Neuronal stem cell (in vitro differentiated cells): ENCODE results near the gene C16orf95.

ENCODE experiments used
- DNase-seq: peaks from one replicate; pipeline ENCODE4 v3.0.0-alpha.2; 2013; ENCODE audit warnings: low spot score
- H2AFZ ChIP-seq: one replicate; pipeline ENCODE4 v1.6.1; 2013; ENCODE audit warnings: mild to moderate bottlenecking, low read length, inconsistent platforms
- H2AK5ac ChIP-seq: 2 replicates; pipeline ENCODE4 v1.6.1; 2013; ENCODE audit warnings: low read depth, mild to moderate bottlenecking, inconsistent platforms, low read length, moderate library complexity, mixed read lengths
- H2BK120ac ChIP-seq: 2 replicates; pipeline ENCODE4 v1.6.1; 2013; ENCODE audit warnings: low read depth, mild to moderate bottlenecking, inconsistent platforms, low read length, moderate library complexity, mixed read lengths
- H2BK12ac ChIP-seq: one replicate; pipeline ENCODE4 v1.6.1; 2013; ENCODE audit warnings: low read length, inconsistent platforms
- H2BK15ac ChIP-seq: 2 replicates; pipeline ENCODE4 v1.6.1; 2013; ENCODE audit warnings: mild to moderate bottlenecking, low read length, inconsistent platforms, mixed read lengths
- H2BK5ac ChIP-seq: one replicate; pipeline ENCODE4 v1.6.1; 2013; ENCODE audit warnings: inconsistent platforms, mild to moderate bottlenecking, low read length, moderate library complexity
- H3K14ac ChIP-seq: one replicate; pipeline ENCODE4 v1.6.1; 2013; ENCODE audit warnings: low read length, inconsistent platforms
- H3K18ac ChIP-seq: 2 replicates; pipeline ENCODE4 v1.6.1; 2013; ENCODE audit warnings: low read length, inconsistent platforms
- H3K23ac ChIP-seq: 2 replicates; pipeline ENCODE4 v1.6.1; 2013; ENCODE audit warnings: low read depth, mild to moderate bottlenecking, mixed read lengths, low read length, inconsistent platforms; ENCODE audit not compliant: poor library complexity
- H3K27ac ChIP-seq: replicated peaks from 3 replicates; pipeline ENCODE4 v1.5.1; 2013; ENCODE audit warnings: low read length, inconsistent platforms
- H3K27me3 ChIP-seq, 3 experiments: 2 replicates each; pipeline ENCODE4 v1.6.1; 2013; ENCODE audit warnings: low read length in 3 of 3, mild to moderate bottlenecking in 2 of 3, inconsistent platforms in 1 of 3, low read depth in 1 of 3, mixed read lengths in 1 of 3, moderate library complexity in 1 of 3; ENCODE audit not compliant: control insufficient read depth in 3 of 3, insufficient read depth in 3 of 3
- H3K36me3 ChIP-seq, 2 donors: replicated peaks in 1 of 2; 2 replicates each; pipeline ENCODE4 v1.6.1; 2013; ENCODE audit warnings: low read length in 2 of 2; ENCODE audit not compliant: control insufficient read depth in 2 of 2, insufficient read depth in 2 of 2
- H3K4ac ChIP-seq: 2 replicates; pipeline ENCODE4 v1.6.1; 2013; ENCODE audit warnings: inconsistent platforms, mild to moderate bottlenecking, low read length, moderate library complexity
- H3K4me1 ChIP-seq, 2 donors: 1 replicate in 1 of 2; 2 replicates in 1 of 2; pipeline ENCODE4 v1.6.1; 2013; ENCODE audit warnings: low read length in 2 of 2, low read depth in 1 of 2; ENCODE audit not compliant: control insufficient read depth in 2 of 2, insufficient read depth in 1 of 2
- H3K4me2 ChIP-seq: one replicate; pipeline ENCODE4 v1.6.1; 2013; ENCODE audit warnings: mild to moderate bottlenecking, low read length, inconsistent platforms; ENCODE audit not compliant: insufficient read depth, poor library complexity, severe bottlenecking
- H3K4me3 ChIP-seq, 2 donors: 2 replicates each; pipeline ENCODE4 v1.5.1; 2013; ENCODE audit warnings: low read length in 2 of 2, mild to moderate bottlenecking in 2 of 2, inconsistent platforms in 1 of 2, moderate library complexity in 1 of 2
- H3K79me1 ChIP-seq: one replicate; pipeline ENCODE4 v1.6.1; 2013; ENCODE audit warnings: low read depth, mild to moderate bottlenecking, inconsistent platforms, low read length, moderate library complexity
- H3K9ac ChIP-seq: one replicate; pipeline ENCODE4 v1.6.1; 2013; ENCODE audit warnings: mild to moderate bottlenecking, low read depth, low read length, inconsistent platforms; ENCODE audit not compliant: poor library complexity
- H3K9me3 ChIP-seq, 2 donors: replicated peaks in 1 of 2; 2 replicates each; pipeline versions ENCODE3 to v1.6.1; 2013; ENCODE audit warnings: low read length in 2 of 2, mild to moderate bottlenecking in 2 of 2, inconsistent platforms in 1 of 2, low read depth in 1 of 2, mixed read lengths in 1 of 2, moderate library complexity in 1 of 2; ENCODE audit not compliant: control insufficient read depth in 2 of 2, insufficient read depth in 1 of 2
- H4K8ac ChIP-seq: one replicate; pipeline ENCODE4 v1.6.1; 2013; ENCODE audit warnings: low read depth, mild to moderate bottlenecking, inconsistent platforms, low read length, moderate library complexity
- H4K91ac ChIP-seq: one replicate; pipeline ENCODE4 v1.6.1; 2013; ENCODE audit warnings: low read length, low read depth, mild to moderate bottlenecking, inconsistent platforms; ENCODE audit not compliant: poor library complexity
- WGBS, 2 donors: extraction: QIAGEN DNeasy Blood & Tissue Kit; methylation state at CpG; one replicate each; pipeline ENCODE4 v1.1.7; 2013; ENCODE audit warnings: missing lambda C conversion rate in 2 of 2, mixed read lengths in 1 of 2; ENCODE audit not compliant: insufficient read length in 2 of 2, insufficient replicate concordance in 1 of 2; ENCODE audit errors: extremely low coverage in 2 of 2; 5-methylcytosine and 5-hydroxymethylcytosine counted together

The C16orf95 gene

DNA sequence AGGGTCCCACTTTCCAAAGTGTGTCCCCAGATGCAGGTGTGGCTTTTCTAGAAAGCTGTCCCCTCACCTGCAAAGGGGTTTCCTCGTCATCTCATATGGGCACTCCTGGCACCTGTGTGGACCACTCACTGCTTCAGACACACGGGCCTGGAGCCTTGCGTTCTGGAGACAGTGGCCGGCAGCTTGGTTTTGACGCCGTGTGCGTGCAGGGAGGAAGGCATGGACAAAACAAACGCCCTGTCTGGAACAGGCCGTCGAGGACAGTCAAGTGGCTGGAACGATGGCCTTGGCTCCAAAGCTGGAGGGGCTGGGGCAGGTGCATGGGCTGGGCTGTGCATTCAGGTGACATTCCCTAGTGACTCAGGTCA is 13.0 kb upstream of the C16orf95 start:
- H3K14ac ChIP-seq: no peak overlapping the region
- H3K79me1 ChIP-seq: peaks cover 2% of the 10 kb centered on the region
- H2BK120ac ChIP-seq: no peak overlapping the region
- WGBS, 2 donors: no CpG with 5 or more reads among the region's 11 CpGs
- H3K4me3 ChIP-seq: no peak overlapping the region
- H3K4me2 ChIP-seq: no peak overlapping the region
- H3K4me1 ChIP-seq: no peaks in the 10 kb centered on the region
- H2BK15ac ChIP-seq: no peak overlapping the region
- no peaks in the 10 kb centered on the region for H3K9me3 ChIP-seq
- no peak overlapping the region for H2AFZ ChIP-seq
- no peak overlapping the region for H4K91ac ChIP-seq
- no peak overlapping the region for H2BK12ac ChIP-seq
- H3K23ac ChIP-seq: no peak overlapping the region
- H3K9ac ChIP-seq: no peak overlapping the region
- H4K8ac ChIP-seq: no peak overlapping the region
- no peak overlapping the region for H2AK5ac ChIP-seq
- H2BK5ac ChIP-seq: no peak overlapping the region
- H3K27me3 ChIP-seq: no peaks in the 10 kb centered on the region
- no peak for DNase-seq
- no peak overlapping the region for H3K18ac ChIP-seq
- H3K36me3 ChIP-seq: peaks cover 22 to 59% of the 10 kb centered on the region in 2 donors
- H3K4ac ChIP-seq: no peak overlapping the region
- H3K27ac ChIP-seq: no peak overlapping the region

DNA sequence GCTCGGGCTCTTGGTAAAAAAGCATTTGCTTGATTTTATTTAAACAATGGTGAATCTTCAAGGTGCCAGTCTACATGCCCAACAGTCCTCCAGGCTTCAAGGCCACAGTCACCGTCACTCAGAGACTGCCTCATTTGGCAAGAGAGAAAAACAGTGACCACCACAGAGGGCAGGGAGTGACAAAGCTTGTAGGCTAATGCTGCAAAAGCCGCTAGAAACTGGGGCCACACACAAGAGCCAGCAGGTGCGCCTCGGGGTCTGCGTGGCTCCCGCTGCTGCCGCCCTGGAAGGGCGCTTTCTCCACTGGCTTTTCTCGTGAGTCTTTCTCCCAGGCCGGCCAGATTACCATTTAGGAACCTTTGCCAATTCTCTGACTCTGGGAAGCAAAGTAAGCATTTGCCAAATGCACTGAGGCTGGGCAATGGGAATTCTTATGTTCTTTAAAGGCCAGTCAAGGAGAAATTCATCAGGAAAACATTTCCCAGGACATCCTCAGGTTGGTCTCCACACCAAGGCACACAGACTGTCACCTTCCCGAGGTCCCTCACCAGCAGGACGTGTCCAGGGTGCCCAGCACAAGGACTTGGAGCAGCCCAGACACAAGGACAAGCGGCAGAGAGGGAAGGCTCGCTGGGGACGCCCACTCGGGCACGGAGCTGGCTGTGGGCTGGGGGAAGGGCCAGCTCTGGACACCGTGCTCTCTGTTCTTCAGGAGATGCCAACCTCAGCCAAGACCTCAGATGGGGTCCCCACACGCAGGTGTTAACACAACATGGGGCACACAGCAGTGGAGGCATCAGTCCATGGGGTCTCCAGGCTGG is 12.5 kb upstream of the C16orf95 start:
- Histone ChIP-seq H3K9me3 (no peaks in the 10 kb centered on the region), H3K27ac (no peak overlapping the region), H4K8ac (no peak overlapping the region), H3K18ac (no peak overlapping the region), H2AK5ac (no peak overlapping the region), H2BK12ac (no peak overlapping the region), H2BK15ac (no peak overlapping the region), H3K9ac (no peak overlapping the region), H3K79me1 (peaks cover 2% of the 10 kb centered on the region), H2BK120ac (no peak overlapping the region), H3K27me3 (no peaks in the 10 kb centered on the region), H3K23ac (peak overlapping the region; percentile 27), H3K4me2 (no peak overlapping the region), H2AFZ (no peak overlapping the region), H4K91ac (no peak overlapping the region), H3K4me1 (peaks cover 0 to 3% of the 10 kb centered on the region in 2 donors), H3K36me3 (peaks cover 20 to 53% of the 10 kb centered on the region in 2 donors), H3K4me3 (no peak overlapping the region), H2BK5ac (no peak overlapping the region), H3K14ac (no peak overlapping the region), H3K4ac (no peak overlapping the region)
- no peak for DNase-seq
- WGBS, 2 donors: no CpG with 5 or more reads among the region's 20 CpGs

DNA sequence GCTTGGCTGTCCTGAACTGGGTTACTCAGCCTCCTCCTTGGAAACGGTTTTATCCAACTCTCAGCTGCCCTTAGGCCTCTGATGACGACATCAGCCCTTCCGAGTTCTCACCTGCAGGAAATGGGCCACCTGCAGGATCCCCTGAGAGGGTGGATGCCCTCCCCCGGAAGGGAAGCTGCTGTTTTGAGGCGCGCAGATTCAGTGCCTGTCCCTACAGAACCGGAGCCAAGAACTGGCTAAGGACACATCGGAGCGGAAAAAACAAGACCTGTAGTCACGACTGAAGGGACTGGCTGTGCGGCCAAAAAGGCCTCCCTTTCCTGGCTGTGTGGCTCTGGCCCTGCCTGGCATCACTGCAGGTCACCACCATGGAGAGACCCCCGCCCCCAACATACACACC is 11.7 kb upstream of the C16orf95 start:
- Histone ChIP-seq H3K9ac (no peak overlapping the region), H4K8ac (no peak overlapping the region), H2BK12ac (no peak overlapping the region), H2BK5ac (no peak overlapping the region), H3K4me3 (no peak overlapping the region), H3K14ac (no peak overlapping the region), H3K23ac (no peak overlapping the region), H2AK5ac (no peak overlapping the region), H2BK120ac (no peak overlapping the region), H3K4me2 (no peak overlapping the region), H2AFZ (no peak overlapping the region), H3K27me3 (no peaks in the 10 kb centered on the region), H3K36me3 (peaks cover 16 to 47% of the 10 kb centered on the region in 2 donors), H4K91ac (no peak overlapping the region), H3K27ac (no peak overlapping the region), H3K4me1 (peaks cover 0 to 3% of the 10 kb centered on the region in 2 donors), H3K9me3 (no peaks in the 10 kb centered on the region), H3K18ac (no peak overlapping the region), H2BK15ac (no peak overlapping the region), H3K4ac (no peak overlapping the region), H3K79me1 (peaks cover 4% of the 10 kb centered on the region)
- DNase-seq: no peak
- WGBS, 2 donors: no CpG with 5 or more reads among the region's 12 CpGs

DNA sequence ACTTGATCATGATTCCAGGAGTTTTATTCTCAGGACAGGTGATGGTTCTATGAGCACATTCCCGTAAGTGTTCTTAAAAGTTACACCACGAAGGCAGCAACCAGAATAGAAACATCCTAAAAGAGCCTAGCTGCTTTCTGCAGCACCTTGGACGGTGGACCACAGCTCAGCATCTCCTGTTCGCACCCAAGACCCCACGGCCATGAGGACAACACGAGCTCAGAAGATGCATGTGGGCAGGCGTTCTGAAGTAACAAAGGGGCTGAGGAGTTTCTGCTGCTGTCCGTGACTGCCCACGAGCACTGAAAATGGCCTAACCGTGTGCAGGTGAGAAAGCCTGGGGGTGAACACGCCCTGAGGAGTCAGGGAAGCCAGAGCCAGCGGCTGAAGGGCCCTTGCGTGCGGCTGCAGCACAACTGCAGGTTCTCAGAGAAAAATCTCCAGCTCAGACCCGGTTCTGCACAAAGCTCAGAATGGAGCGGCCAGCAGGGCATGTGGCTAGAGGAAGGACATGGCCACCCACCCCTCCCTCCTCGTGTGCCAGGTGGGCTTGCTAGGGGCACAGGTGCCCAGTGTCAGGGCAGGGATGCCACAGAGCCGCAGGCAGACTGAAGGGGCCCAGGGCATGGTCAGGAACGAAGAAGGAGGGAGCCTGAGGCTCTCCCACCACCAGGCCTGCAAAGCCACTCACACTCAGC is 10.8 kb upstream of the C16orf95 start:
- H3K9me3 ChIP-seq: no peaks in the 10 kb centered on the region
- H2AFZ ChIP-seq: no peak overlapping the region
- peaks cover 12 to 44% of the 10 kb centered on the region in 2 donors for H3K36me3 ChIP-seq
- H4K8ac ChIP-seq: no peak overlapping the region
- no peak overlapping the region for H3K9ac ChIP-seq
- peaks cover 4% of the 10 kb centered on the region for H3K79me1 ChIP-seq
- no peak overlapping the region for H3K4me3 ChIP-seq
- no peak overlapping the region for H3K18ac ChIP-seq
- H2AK5ac ChIP-seq: no peak overlapping the region
- H2BK15ac ChIP-seq: no peak overlapping the region
- no peak overlapping the region for H3K4me2 ChIP-seq
- no peak overlapping the region for H3K23ac ChIP-seq
- no peak overlapping the region for H3K27ac ChIP-seq
- H3K27me3 ChIP-seq: no peaks in the 10 kb centered on the region
- no peak overlapping the region for H2BK5ac ChIP-seq
- no peak overlapping the region for H2BK120ac ChIP-seq
- no CpG with 5 or more reads among the region's 19 CpGs for WGBS, 2 donors
- H3K4ac ChIP-seq: no peak overlapping the region
- DNase-seq: no peak
- H4K91ac ChIP-seq: no peak overlapping the region
- H2BK12ac ChIP-seq: no peak overlapping the region
- no peak overlapping the region for H3K14ac ChIP-seq
- H3K4me1 ChIP-seq: peaks cover 0 to 3% of the 10 kb centered on the region in 2 donors
